Chondrocyte (in vitro differentiated cells): ENCODE results near the gene CRYGS. TPM values are rescaled to one million over a fixed set of nuclear protein-coding genes. Genes with fewer than 3 reads are reported as not detected.

Experiments
- DNase-seq: peaks from one replicate; pipeline ENCODE4 v3.0.0; 2021; ENCODE audit warnings: mixed read lengths, low spot score
- H3K27ac Mint-ChIP-seq: one replicate; pipeline ENCODE4 v1.8.0; 2021; ENCODE audit warnings: mild to moderate bottlenecking, moderate library complexity, mixed read lengths; ENCODE audit not compliant: unreplicated experiment
- H3K27me3 Mint-ChIP-seq: 2 replicates; pipeline ENCODE4 v1.8.0; 2021; ENCODE audit warnings: low read depth, mixed read lengths
- H3K36me3 Mint-ChIP-seq: 2 replicates; pipeline ENCODE4 v1.8.0; 2021; ENCODE audit warnings: low read depth, mixed read lengths
- H3K4me1 Mint-ChIP-seq: 2 replicates; pipeline ENCODE4 v1.8.0; 2021; ENCODE audit warnings: low read depth, mild to moderate bottlenecking, mixed read lengths
- H3K4me3 Mint-ChIP-seq: one replicate; pipeline ENCODE4 v1.8.0; 2021; ENCODE audit warnings: mild to moderate bottlenecking, moderate library complexity, mixed read lengths; ENCODE audit not compliant: unreplicated experiment
- H3K9me3 Mint-ChIP-seq: 2 replicates; pipeline ENCODE4 v1.8.0; 2021; ENCODE audit warnings: low read depth, mixed read lengths
- long read RNA-seq: library from polyadenylated mRNA; stranded (forward); transcript quantifications from one replicate; pipeline ENCODE4 v2.0.0, GENCODE V29; 2021
- total RNA-seq: library from RNA; stranded (reverse); gene quantifications from 3 replicates; pipeline ENCODE4 v1.2.1, GENCODE V29; 2021
- TF ChIP-seq, protein P1 (sequence below): fragments of 200-600 bp; sonication (generic); IDR thresholded peaks from 2 replicates; pipeline ENCODE4 v1.5.0; 2021; ENCODE audit warnings: antibody characterized with exemption, mild to moderate bottlenecking, moderate library complexity

Gene CRYGS
- total RNA-seq, result 1.7 to 3.1 TPM (median 2.8 TPM) in 3 replicates
- long read RNA-seq, result 0 reads

DNA sequence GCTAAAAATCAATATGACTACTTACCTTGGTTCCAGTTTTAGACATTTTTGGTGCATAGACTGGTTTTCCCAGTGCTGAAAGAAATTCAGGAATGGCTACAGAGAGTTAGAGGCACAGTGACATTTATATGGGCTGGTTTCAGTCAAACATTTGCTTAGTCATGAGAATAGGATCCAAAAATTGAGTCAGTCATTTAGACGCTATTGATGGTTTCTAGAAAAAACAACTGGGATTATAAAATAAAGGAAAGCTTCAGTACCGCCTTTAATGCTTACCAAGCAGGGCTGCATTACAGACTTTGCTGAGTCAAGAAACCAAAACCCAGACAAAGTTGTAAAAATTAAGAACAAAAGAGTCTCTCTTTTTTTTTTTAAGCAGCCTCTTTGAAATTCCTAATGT lies at the start of gene CRYGS:
TSS of gene CRYGS (minus strand) at position 100 of the 400 bp plus-strand sequence. CDS start at position 46, 54 bp downstream.
- peaks cover 8% of the 10 kb centered on the region for H3K4me1 Mint-ChIP-seq
- peaks cover 7% of the 10 kb centered on the region for H3K36me3 Mint-ChIP-seq
- no peaks in the 10 kb centered on the region for H3K9me3 Mint-ChIP-seq
- TF ChIP-seq, protein P1, sequence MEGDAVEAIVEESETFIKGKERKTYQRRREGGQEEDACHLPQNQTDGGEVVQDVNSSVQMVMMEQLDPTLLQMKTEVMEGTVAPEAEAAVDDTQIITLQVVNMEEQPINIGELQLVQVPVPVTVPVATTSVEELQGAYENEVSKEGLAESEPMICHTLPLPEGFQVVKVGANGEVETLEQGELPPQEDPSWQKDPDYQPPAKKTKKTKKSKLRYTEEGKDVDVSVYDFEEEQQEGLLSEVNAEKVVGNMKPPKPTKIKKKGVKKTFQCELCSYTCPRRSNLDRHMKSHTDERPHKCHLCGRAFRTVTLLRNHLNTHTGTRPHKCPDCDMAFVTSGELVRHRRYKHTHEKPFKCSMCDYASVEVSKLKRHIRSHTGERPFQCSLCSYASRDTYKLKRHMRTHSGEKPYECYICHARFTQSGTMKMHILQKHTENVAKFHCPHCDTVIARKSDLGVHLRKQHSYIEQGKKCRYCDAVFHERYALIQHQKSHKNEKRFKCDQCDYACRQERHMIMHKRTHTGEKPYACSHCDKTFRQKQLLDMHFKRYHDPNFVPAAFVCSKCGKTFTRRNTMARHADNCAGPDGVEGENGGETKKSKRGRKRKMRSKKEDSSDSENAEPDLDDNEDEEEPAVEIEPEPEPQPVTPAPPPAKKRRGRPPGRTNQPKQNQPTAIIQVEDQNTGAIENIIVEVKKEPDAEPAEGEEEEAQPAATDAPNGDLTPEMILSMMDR, result no peak
- no peak within 1 kb of the TSS for H3K4me3 Mint-ChIP-seq
- DNase-seq, result no peak
- H3K27me3 Mint-ChIP-seq, result no peaks in the 10 kb centered on the region
- no peak within 1 kb of the TSS for H3K27ac Mint-ChIP-seq

DNA sequence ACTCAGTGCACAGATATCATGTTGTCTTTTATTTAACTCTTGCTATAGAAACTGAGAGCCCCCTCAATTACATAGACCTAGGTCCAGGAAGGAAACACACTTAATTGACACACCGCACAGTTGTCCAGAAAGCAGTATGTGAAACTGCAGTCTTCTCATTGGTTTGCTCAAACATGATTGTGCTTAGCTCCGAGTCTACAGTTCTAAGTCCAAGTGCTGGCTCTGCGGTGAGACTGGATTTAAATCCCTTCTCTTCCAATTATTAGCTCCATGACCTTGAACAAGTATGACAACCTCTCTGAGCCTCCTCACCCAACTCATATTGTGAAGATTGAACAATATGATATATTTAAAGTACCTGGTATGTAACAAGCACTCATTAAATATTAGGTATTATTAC lies 49.7 kb upstream of the CRYGS start:
- TF ChIP-seq, protein P1, result no peak
- Mint-ChIP-seq H3K27ac (no peak overlapping the region), H3K4me1 (peaks cover 10% of the 10 kb centered on the region), H3K36me3 (no peaks in the 10 kb centered on the region), H3K27me3 (no peaks in the 10 kb centered on the region), H3K9me3 (no peaks in the 10 kb centered on the region), H3K4me3 (no peak overlapping the region)
- DNase-seq, result no peak

DNA sequence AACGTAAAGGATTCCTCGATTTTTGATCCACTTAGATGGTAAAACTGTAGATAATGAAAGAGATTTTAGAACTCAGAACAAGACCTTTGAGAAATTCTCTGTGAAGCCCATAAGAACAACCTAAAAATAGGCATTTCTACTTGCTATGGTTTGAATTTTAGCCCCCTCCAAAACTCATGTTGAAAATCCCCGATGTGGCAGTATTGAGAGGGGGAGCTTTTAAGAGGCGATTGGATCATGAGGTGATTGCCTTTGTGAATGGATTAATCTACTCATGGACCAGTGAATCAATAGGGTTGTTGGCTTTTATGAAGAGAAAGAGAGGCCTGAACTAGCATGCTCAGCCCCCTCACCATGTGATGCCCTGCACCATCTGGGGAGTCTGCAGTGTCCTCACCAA lies 48.5 kb upstream of the CRYGS start:
- Mint-ChIP-seq H3K36me3 (no peaks in the 10 kb centered on the region), H3K9me3 (no peaks in the 10 kb centered on the region), H3K4me3 (no peak overlapping the region), H3K27me3 (no peaks in the 10 kb centered on the region), H3K4me1 (peaks cover 5% of the 10 kb centered on the region), H3K27ac (no peak overlapping the region)
- TF ChIP-seq, protein P1, result no peak
- DNase-seq, result no peak

DNA sequence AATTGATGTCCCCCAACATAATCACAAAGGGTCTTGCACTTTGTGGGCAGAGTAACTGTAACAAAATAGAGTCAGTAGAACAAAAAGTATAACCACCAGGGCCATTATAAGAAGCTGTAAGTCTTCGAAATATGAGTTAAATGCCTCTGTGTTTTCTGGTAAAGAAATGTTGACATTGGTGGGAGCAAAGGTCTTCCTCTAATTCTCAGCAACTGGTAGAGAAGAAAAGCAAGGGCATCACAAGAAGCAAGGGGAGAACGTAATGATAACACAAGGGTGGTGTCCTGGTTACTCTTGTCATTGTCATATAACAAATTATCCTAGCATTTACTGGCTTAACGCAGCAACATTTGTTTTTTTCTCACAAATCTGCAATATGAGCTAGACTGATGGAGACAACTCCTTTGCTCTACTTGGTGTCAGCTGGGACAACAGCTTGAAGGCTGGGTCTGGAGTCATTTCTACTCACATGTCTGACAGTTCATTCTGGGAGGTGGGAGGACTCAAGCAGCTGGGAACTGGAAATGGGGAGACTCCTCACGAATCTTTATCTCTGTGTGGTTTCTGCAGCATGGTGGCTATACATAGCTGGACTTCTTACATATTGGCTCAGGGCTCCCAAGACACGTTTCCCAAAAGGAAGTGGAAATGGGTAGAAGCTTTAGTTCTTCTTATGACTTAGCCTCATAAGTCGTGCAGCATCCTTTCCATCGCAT lies 46.6 kb upstream of the CRYGS start:
- Mint-ChIP-seq H3K4me1 (no peaks in the 10 kb centered on the region), H3K4me3 (no peak overlapping the region)
- no peak for DNase-seq

DNA sequence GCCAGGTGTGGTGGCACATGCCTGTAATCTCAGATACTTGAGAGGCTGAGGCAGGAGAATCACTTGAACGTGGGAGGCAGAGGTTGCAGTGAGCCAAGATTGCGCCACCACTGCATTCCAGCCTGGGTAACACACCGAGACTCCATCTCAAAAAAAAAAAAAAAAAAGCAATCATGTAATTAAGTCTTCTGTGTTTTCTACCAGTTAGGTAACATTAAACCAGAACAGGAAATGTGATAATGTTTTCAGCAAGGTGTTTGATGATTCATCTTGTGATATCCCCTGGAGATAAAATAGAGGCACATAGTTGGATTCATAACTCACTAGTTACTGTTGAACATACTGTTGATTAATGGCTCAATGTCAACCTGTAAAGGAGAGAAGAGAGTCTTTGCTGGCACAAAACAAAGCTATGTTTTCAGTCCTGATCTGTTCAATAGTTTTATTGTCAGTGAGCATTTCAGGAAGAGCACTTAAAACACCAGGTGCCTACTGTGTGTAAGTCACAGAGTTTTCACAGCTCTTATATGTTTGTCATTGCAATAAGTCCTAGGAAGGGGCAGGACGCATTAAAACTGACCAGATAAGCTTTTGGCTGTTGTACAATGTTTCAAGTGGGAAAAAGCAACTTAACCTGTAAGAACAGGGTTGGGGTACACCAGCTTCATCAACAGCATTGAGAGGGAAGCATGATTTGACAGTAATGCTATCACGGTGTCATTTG lies 45.8 kb upstream of the CRYGS start:
- no peak for DNase-seq
- TF ChIP-seq, protein P1, result no peak
- H3K27ac Mint-ChIP-seq, result no peak overlapping the region
- no peak overlapping the region for H3K4me3 Mint-ChIP-seq
- no peaks in the 10 kb centered on the region for H3K27me3 Mint-ChIP-seq
- H3K4me1 Mint-ChIP-seq, result no peaks in the 10 kb centered on the region
- H3K36me3 Mint-ChIP-seq, result peaks cover 5% of the 10 kb centered on the region
- H3K9me3 Mint-ChIP-seq, result no peaks in the 10 kb centered on the region

More for the DNA sequence above, 46.6 kb upstream of the CRYGS start:
- H3K9me3 Mint-ChIP-seq, result no peaks in the 10 kb centered on the region
- TF ChIP-seq, protein P1, result no peak
- H3K27ac Mint-ChIP-seq, result no peak overlapping the region
- H3K36me3 Mint-ChIP-seq, result peaks cover 2% of the 10 kb centered on the region
- H3K27me3 Mint-ChIP-seq, result no peaks in the 10 kb centered on the region
